Progenitor cell of endocrine pancreas (in vitro differentiated cells): ENCODE results near the gene SLIT3. TPM values are rescaled to one million over a fixed set of nuclear protein-coding genes. Genes with fewer than 3 reads are reported as not detected.

Source experiments
- DNase-seq: peaks from one replicate; pipeline ENCODE4 v3.0.0; 2021; ENCODE audit warnings: low spot score; ENCODE audit not compliant: unreplicated experiment
- H3K27ac Mint-ChIP-seq: 2 replicates; pipeline ENCODE4 v1.8.0; 2021; ENCODE audit warnings: mild to moderate bottlenecking, moderate library complexity, mixed read lengths
- H3K27me3 Mint-ChIP-seq: 2 replicates; pipeline ENCODE4 v1.8.0; 2021; ENCODE audit warnings: mixed read lengths
- H3K36me3 Mint-ChIP-seq: 2 replicates; pipeline ENCODE4 v1.8.0; 2022; ENCODE audit warnings: mixed read lengths; ENCODE audit not compliant: insufficient read depth
- H3K4me1 Mint-ChIP-seq: 2 replicates; pipeline ENCODE4 v1.8.0; 2021; ENCODE audit warnings: low read depth, mixed read lengths
- H3K4me3 Mint-ChIP-seq: 2 replicates; pipeline ENCODE4 v1.8.0; 2021; ENCODE audit warnings: low read depth, mild to moderate bottlenecking, moderate library complexity, mixed read lengths
- H3K9me3 Mint-ChIP-seq: 2 replicates; pipeline ENCODE4 v1.8.0; 2021; ENCODE audit warnings: low read depth, mixed read lengths
- CTCF ChIP-seq: fragments of 200-600 bp; sonication (generic); IDR thresholded peaks from one replicate; pipeline ENCODE4 v1.5.0; 2021; ENCODE audit warnings: antibody characterized with exemption, mild to moderate bottlenecking; ENCODE audit not compliant: unreplicated experiment
- total RNA-seq: library from RNA; stranded (reverse); gene quantifications from 2 replicates; pipeline ENCODE4 v1.2.1, GENCODE V29; 2021

The SLIT3 gene
- total RNA-seq, 1 donor from 2014 or later = 18.8 TPM

- H3K9me3 Mint-ChIP-seq = no peaks in the 10 kb centered on the region
- peaks cover 10% of the 10 kb centered on the region for H3K4me1 Mint-ChIP-seq
- no peaks in the 10 kb centered on the region for H3K36me3 Mint-ChIP-seq
- H3K4me3 Mint-ChIP-seq = no peak overlapping the region
- H3K27ac Mint-ChIP-seq = no peak overlapping the region
- no peak for TF ChIP-seq CTCF
- no peak for DNase-seq
- H3K27me3 Mint-ChIP-seq = peaks cover 15% of the 10 kb centered on the region
These were observed 150.8 kb downstream of the SLIT3 start for GRCh38 chr5:169150108-169150507.

GRCh38 chr5:169149317-169149716 lies 151.6 kb downstream of the SLIT3 start:
- Mint-ChIP-seq H3K27me3 (peaks cover 12% of the 10 kb centered on the region), H3K9me3 (no peaks in the 10 kb centered on the region), H3K4me1 (peaks cover 10% of the 10 kb centered on the region), H3K27ac (no peak overlapping the region), H3K4me3 (no peak overlapping the region), H3K36me3 (no peaks in the 10 kb centered on the region)
- peak; percentile 56 for TF ChIP-seq CTCF
- no peak for DNase-seq

DNA sequence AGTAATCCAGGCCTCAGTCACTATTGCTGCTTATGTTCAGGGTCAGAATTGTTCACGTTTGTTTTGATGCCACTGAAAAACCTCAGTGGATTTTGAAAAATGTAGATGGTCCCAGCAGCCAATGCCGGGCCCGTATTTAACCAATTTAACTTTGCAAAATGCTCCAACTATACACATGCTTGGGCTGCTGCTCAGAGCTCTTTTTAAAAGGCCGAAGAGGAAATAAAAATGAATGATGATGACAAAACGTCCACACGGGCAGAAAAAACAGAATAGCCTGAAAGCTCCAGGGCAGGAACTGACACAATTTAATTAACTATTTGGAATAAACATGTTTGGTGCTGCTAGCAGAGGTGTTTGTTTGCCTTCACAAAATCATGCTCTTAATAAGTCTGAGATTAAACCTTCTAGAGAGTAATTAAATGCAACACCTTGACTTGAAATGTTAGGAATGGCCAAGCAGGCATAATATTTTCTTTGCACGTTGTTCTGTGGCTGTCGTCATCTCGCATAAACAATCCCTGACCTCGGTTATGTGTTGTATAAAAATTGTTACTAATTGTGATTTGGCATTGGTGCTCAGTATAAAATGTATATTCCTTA lies 152.7 kb downstream of the SLIT3 start:
- TF ChIP-seq CTCF = no peak
- DNase-seq = no peak
- Mint-ChIP-seq H3K4me3 (no peak overlapping the region), H3K36me3 (no peaks in the 10 kb centered on the region), H3K27ac (no peak overlapping the region), H3K9me3 (no peaks in the 10 kb centered on the region), H3K27me3 (peaks cover 7% of the 10 kb centered on the region), H3K4me1 (peaks cover 9% of the 10 kb centered on the region)

- Mint-ChIP-seq H3K36me3 (no peaks in the 10 kb centered on the region), H3K4me3 (no peak overlapping the region), H3K27me3 (peaks cover 7% of the 10 kb centered on the region), H3K27ac (no peak overlapping the region), H3K9me3 (no peaks in the 10 kb centered on the region), H3K4me1 (peaks cover 9% of the 10 kb centered on the region)
- no peak for TF ChIP-seq CTCF
- no peak for DNase-seq
These were observed 153.4 kb downstream of the SLIT3 start for GRCh38 chr5:169147534-169147933.

- Mint-ChIP-seq H3K4me1 (peaks cover 6% of the 10 kb centered on the region), H3K27me3 (peaks cover 5% of the 10 kb centered on the region), H3K4me3 (no peak overlapping the region), H3K27ac (no peak overlapping the region), H3K9me3 (no peaks in the 10 kb centered on the region), H3K36me3 (no peaks in the 10 kb centered on the region)
- no peak for DNase-seq
- TF ChIP-seq CTCF = no peak
These were observed 154.8 kb downstream of the SLIT3 start for GRCh38 chr5:169146158-169146557.
